Body of pancreas (tissue), 4 donors: ENCODE measurements around the gene STK35. TPM values are rescaled to one million over a fixed set of nuclear protein-coding genes. Genes with fewer than 3 reads are reported as not detected.

Experiments used
- ATAC-seq: fragments of 150-250 bp; one replicate; pipeline ENCODE4 v1.9.1; 2016
- DNase-seq, 4 donors: peaks; one replicate each; pipeline ENCODE4 v3.0.0-alpha.2; 2019
- H3K27ac ChIP-seq, 4 donors: fragments of 200-600 bp; sonication (generic); 1 replicate in 3 of 4; 2 replicates in 1 of 4; pipeline versions ENCODE4 v1.5.1 to v1.6.1; 2016 to 2019; ENCODE audit warnings: mild to moderate bottlenecking in 1 of 4, mixed read lengths in 1 of 4, moderate library complexity in 1 of 4
- H3K27me3 ChIP-seq, 2 donors: fragments of 200-600 bp; sonication (generic); one replicate each; pipeline ENCODE4 v1.6.0; 2016; ENCODE audit warnings: mild to moderate bottlenecking in 1 of 2
- H3K36me3 ChIP-seq, 2 donors: fragments of 200-600 bp; sonication (generic); replicated peaks in 1 of 2; 2 replicates each; pipeline ENCODE4 v1.5.1; 2016; ENCODE audit warnings: low read depth in 2 of 2; ENCODE audit not compliant: insufficient read depth in 1 of 2
- H3K4me1 ChIP-seq: fragments of 200-600 bp; sonication (generic); one replicate; pipeline ENCODE4 v1.6.0; 2016
- H3K4me3 ChIP-seq, 2 donors: fragments of 200-600 bp; sonication (generic); 1 replicate in 1 of 2; 2 replicates in 1 of 2; pipeline ENCODE4 v1.5.1; 2016 to 2019
- H3K9me3 ChIP-seq, 3 donors: fragments of 200-600 bp; sonication (generic); 1 replicate in 2 of 3; 2 replicates in 1 of 3; pipeline ENCODE4 v1.5.1; 2016
- CTCF ChIP-seq, 7 experiments: fragments of 450-650 bp in 4 of 7; fragments of 200-600 bp in 3 of 7; sonication (generic) in 3 of 7; IDR thresholded peaks; one replicate each; pipeline ENCODE4 v1.5.1; 2016 to 2019; ENCODE audit warnings: antibody characterized with exemption in 7 of 7
- POLR2A ChIP-seq, 3 donors: fragments of 450-650 bp; IDR thresholded peaks; one replicate each; pipeline ENCODE4 v1.6.1; 2016; ENCODE audit warnings: antibody characterized with exemption in 3 of 3, mild to moderate bottlenecking in 2 of 3
- WGBS, 2 donors: methylation state at CpG; one replicate each; pipeline ENCODE4 v1.1.5; 2017; 5-methylcytosine and 5-hydroxymethylcytosine counted together
- intact Hi-C: fragments of 100-400 bp; cut with DNase I; formaldehyde crosslinking; loops from one replicate; pipeline ENCODE4 v1.15.1; 2023
- total RNA-seq, 2 donors: library from RNA; depleted of rRNA; stranded (reverse); fragments of >200 nt; gene quantifications; one replicate each; pipeline ENCODE4 v1.1.0, GENCODE V29; 2016

STK35 gene
- total RNA-seq, 2 donors from 2014 or later = 8.6 to 22.7 TPM

GRCh38 chr20:2145376-2145775, 43.7 kb downstream of the STK35 start:
- WGBS, 2 donors = 90 to 95% methylated on average over 8 of the region's 8 CpGs
- DNase-seq = no peak

DNA sequence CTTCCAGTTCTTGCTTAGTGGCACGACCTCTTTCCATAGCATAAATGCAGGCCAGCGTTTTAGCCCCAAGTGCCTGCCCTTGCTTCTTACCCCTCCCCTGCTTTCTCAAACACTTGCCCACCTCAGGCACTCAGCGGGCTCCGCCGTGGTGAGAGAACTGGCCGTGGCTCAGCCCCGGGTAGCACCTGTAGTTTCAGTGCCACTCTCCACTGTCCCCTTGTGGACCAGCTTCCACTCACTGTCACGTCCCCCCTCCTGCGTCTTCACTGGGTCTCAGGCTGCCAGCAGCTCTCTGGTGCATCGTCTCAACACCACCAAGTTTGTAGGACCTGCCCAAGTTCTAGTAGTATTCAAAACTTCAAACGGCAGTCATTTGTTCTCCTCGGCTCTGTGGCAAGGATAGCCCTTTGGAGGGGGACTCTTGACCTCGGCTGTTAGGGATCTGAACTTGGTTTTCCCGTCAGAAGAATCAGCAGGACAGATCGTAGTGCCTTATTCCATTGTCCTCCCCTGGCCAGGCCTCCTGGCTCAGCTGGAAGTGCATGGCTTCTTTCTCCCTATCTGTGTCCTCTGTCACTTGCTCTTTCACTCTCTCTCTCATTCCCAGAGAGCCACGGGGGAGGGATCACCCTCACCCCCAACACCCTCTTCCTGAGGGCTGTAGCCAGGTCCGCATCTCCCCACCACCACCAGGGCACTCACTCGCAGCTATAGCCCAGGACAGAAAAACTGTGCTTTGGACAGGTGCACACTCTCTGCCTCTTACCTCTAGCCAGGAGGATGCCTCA, 44.6 kb downstream of the STK35 start:
- TF ChIP-seq POLR2A (IDR thresholded peaks at IDR 0.05) (no peak), CTCF (IDR thresholded peaks at IDR 0.05) (no peak)
- Histone ChIP-seq H3K27ac (no peak overlapping the region), H3K4me3 (no peak overlapping the region), H3K9me3 (no peaks in the 10 kb centered on the region), H3K4me1 (no peaks in the 10 kb centered on the region), H3K27me3 (no peaks in the 10 kb centered on the region), H3K36me3 (no peaks in the 10 kb centered on the region)
- WGBS, 2 donors = 87% methylated on average over 18 of the region's 18 CpGs
- DNase-seq (no peak), ATAC-seq (no peak)
- intact Hi-C loops = no loop called here

More at GRCh38 chr20:2145376-2145775, 43.7 kb downstream of the STK35 start:
- no peak for ATAC-seq
- Histone ChIP-seq H3K27me3 (no peaks in the 10 kb centered on the region), H3K36me3 (no peaks in the 10 kb centered on the region), H3K4me1 (no peaks in the 10 kb centered on the region), H3K4me3 (no peak overlapping the region), H3K9me3 (no peaks in the 10 kb centered on the region), H3K27ac (no peak overlapping the region)
- no peak for TF ChIP-seq CTCF (IDR thresholded peaks at IDR 0.05)
- no peak for TF ChIP-seq POLR2A (IDR thresholded peaks at IDR 0.05)
- intact Hi-C loops = no loop called here

GRCh38 chr20:2149507-2149906, 47.9 kb downstream of the STK35 start:
- WGBS, 2 donors = 92 to 93% methylated on average over 6 of the region's 6 CpGs
- H3K4me1 ChIP-seq = no peaks in the 10 kb centered on the region
- H3K4me3 ChIP-seq = no peak overlapping the region
- H3K27ac ChIP-seq = no peak overlapping the region
- no peaks in the 10 kb centered on the region for H3K27me3 ChIP-seq
- intact Hi-C loops = no loop called here
- ATAC-seq (no peak), DNase-seq (no peak)
- TF ChIP-seq POLR2A (IDR thresholded peaks at IDR 0.05) = no peak
- TF ChIP-seq CTCF (IDR thresholded peaks at IDR 0.05) = no peak
- no peaks in the 10 kb centered on the region for H3K36me3 ChIP-seq
- H3K9me3 ChIP-seq = no peaks in the 10 kb centered on the region

DNA sequence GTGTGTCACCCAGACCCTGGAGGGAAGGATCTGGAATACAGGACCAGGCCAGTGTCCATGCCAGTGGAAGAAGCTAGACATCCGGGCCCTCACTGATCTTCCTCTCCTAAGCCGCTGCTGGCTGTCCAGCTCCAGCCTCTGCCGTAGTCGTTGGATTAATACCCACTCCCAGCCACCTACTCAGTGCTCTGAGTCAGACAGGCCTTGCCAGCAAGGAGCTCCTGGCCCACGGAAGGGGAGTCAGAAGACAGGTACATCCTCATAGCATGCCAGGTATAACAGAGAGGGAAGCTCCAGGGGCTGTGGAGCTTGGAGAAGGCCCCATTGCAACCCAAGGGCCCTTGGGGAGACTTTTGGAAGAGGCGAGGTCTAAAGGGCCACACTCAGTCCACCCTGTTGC, 49.0 kb downstream of the STK35 start:
- WGBS, 2 donors = 89 to 90% methylated on average over 5 to 6 of the region's 6 CpGs
- Histone ChIP-seq H3K27ac (no peak overlapping the region), H3K27me3 (no peaks in the 10 kb centered on the region), H3K9me3 (no peaks in the 10 kb centered on the region), H3K4me3 (no peak overlapping the region), H3K36me3 (no peaks in the 10 kb centered on the region), H3K4me1 (no peaks in the 10 kb centered on the region)
- DNase-seq (no peak), ATAC-seq (no peak)
- intact Hi-C loops = no loop called here
- TF ChIP-seq CTCF (IDR thresholded peaks at IDR 0.05) (no peak), POLR2A (IDR thresholded peaks at IDR 0.05) (no peak)

GRCh38 chr20:2151858-2152281, 50.2 kb downstream of the STK35 start:
- Histone ChIP-seq H3K27ac (no peak overlapping the region), H3K9me3 (no peaks in the 10 kb centered on the region), H3K4me3 (no peak overlapping the region), H3K27me3 (no peaks in the 10 kb centered on the region), H3K36me3 (no peaks in the 10 kb centered on the region), H3K4me1 (no peaks in the 10 kb centered on the region)
- intact Hi-C loops = no loop called here
- WGBS, 2 donors = 81 to 94% methylated on average over 1 to 3 of the region's 3 CpGs
- DNase-seq (peak in 1 of 4 donors; percentile 8), ATAC-seq (no peak)
- TF ChIP-seq CTCF (IDR thresholded peaks at IDR 0.05) (no peak), POLR2A (IDR thresholded peaks at IDR 0.05) (no peak)
